ENCODE measurements around the gene SHC1. TPM values are rescaled to one million over a fixed set of nuclear protein-coding genes. Genes with fewer than 3 reads are reported as not detected.
A peak's percentile ranks its signal among the peaks of the same experiment; 100 is the strongest.

SHC1 gene
- total RNA-seq, 1 donor from 2014 or later: 155 TPM

- H3K9me3 Mint-ChIP-seq (ENCODE audit: unreplicated experiment): peaks cover 3% of the 10 kb centered on the region
- no peak for TF ChIP-seq CTCF (IDR thresholded peaks at IDR 0.05; ENCODE audit: partially characterized antibody, unreplicated experiment)
- H3K27me3 Mint-ChIP-seq (ENCODE audit: unreplicated experiment): peaks cover 2% of the 10 kb centered on the region
- peak overlapping the region; percentile 71 for H3K27ac Mint-ChIP-seq (ENCODE audit: unreplicated experiment)
- H3K4me3 Mint-ChIP-seq (ENCODE audit: unreplicated experiment): peak overlapping the region; percentile 49
- DNase-seq: no peak
- peaks cover 29% of the 10 kb centered on the region for H3K4me1 Mint-ChIP-seq (ENCODE audit: low read depth, unreplicated experiment)
- no peaks in the 10 kb centered on the region for H3K36me3 Mint-ChIP-seq (ENCODE audit: unreplicated experiment)
Measured at GRCh38 chr1:154940651-154941194, 29.8 kb downstream of the SHC1 start.

- peaks cover 2% of the 10 kb centered on the region for H3K27me3 Mint-ChIP-seq (ENCODE audit: unreplicated experiment)
- H3K27ac Mint-ChIP-seq (ENCODE audit: unreplicated experiment): no peak overlapping the region
- peaks cover 29% of the 10 kb centered on the region for H3K4me1 Mint-ChIP-seq (ENCODE audit: low read depth, unreplicated experiment)
- TF ChIP-seq CTCF (IDR thresholded peaks at IDR 0.05; ENCODE audit: partially characterized antibody, unreplicated experiment): no peak
- peak overlapping the region; percentile 10 for H3K4me3 Mint-ChIP-seq (ENCODE audit: unreplicated experiment)
- no peaks in the 10 kb centered on the region for H3K36me3 Mint-ChIP-seq (ENCODE audit: unreplicated experiment)
- no peak for DNase-seq
- peaks cover 3% of the 10 kb centered on the region for H3K9me3 Mint-ChIP-seq (ENCODE audit: unreplicated experiment)
Measured at GRCh38 chr1:154940213-154940560, 30.4 kb downstream of the SHC1 start.

- no peak for DNase-seq
- H3K4me3 Mint-ChIP-seq (ENCODE audit: unreplicated experiment): peak overlapping the region; percentile 18
- H3K4me1 Mint-ChIP-seq (ENCODE audit: low read depth, unreplicated experiment): peaks cover 23% of the 10 kb centered on the region
- peaks cover 3% of the 10 kb centered on the region for H3K9me3 Mint-ChIP-seq (ENCODE audit: unreplicated experiment)
- no peak for TF ChIP-seq CTCF (IDR thresholded peaks at IDR 0.05; ENCODE audit: partially characterized antibody, unreplicated experiment)
- H3K27ac Mint-ChIP-seq (ENCODE audit: unreplicated experiment): peak overlapping the region; percentile 36
- H3K36me3 Mint-ChIP-seq (ENCODE audit: unreplicated experiment): no peaks in the 10 kb centered on the region
- peaks cover 2% of the 10 kb centered on the region for H3K27me3 Mint-ChIP-seq (ENCODE audit: unreplicated experiment)
Measured at GRCh38 chr1:154938604-154939399, 31.7 kb downstream of the SHC1 start.

- peak overlapping the region; percentile 99 for H3K27ac Mint-ChIP-seq (ENCODE audit: unreplicated experiment)
- no peak for TF ChIP-seq CTCF (IDR thresholded peaks at IDR 0.05; ENCODE audit: partially characterized antibody, unreplicated experiment)
- DNase-seq: no peak
- peaks cover 3% of the 10 kb centered on the region for H3K9me3 Mint-ChIP-seq (ENCODE audit: unreplicated experiment)
- peaks cover 2% of the 10 kb centered on the region for H3K27me3 Mint-ChIP-seq (ENCODE audit: unreplicated experiment)
- H3K36me3 Mint-ChIP-seq (ENCODE audit: unreplicated experiment): no peaks in the 10 kb centered on the region
- peak overlapping the region; percentile 99 for H3K4me3 Mint-ChIP-seq (ENCODE audit: unreplicated experiment)
- H3K4me1 Mint-ChIP-seq (ENCODE audit: low read depth, unreplicated experiment): peaks cover 20% of the 10 kb centered on the region
Measured at GRCh38 chr1:154937988-154938386, 32.6 kb downstream of the SHC1 start.

Data from glutamatergic neuron (in vitro differentiated cells).